ENCODE data around the gene IL4I1. TPM values are rescaled to one million over a fixed set of nuclear protein-coding genes. Genes with fewer than 3 reads are reported as not detected.

The IL4I1 gene
- total and polyA plus RNA-seq, 2 donors (not counting 1 experiment from before 2014, with no cell fraction given), result 0.48 to 3.1 TPM

DNA sequence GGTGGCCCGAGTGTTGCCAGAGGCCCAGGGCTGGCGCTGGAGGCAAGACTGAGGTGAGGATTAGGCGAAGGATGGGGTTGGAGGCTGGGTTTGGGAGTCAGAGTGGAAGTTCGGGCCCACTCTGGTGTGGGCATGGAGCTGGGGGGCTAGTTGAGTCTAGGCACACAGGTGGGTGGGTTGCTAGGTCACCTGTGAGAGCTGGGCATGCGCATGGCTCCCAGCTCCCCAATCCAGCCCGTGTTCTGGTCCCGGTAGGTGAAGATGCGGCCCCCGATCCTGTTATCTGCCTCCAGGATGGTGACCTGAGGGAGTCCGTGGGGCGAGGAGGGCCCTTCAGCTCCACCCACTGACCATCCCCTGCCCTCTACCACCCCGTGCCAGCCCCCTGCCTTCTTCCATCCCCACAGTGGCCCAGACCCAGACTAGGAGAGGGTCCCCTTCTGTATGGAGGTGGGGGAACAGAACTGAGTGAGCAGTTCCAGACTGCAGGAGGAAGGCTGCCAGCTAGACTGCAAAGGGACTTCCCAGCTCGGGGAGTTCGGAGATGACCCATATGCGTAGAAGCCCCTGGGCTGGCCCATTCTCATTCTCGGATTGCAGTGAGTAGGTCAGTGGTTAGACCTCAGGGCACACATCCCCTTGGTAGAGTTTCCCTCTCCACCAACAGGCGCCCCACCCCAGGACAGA lies 1.7 kb downstream of the IL4I1 start:
- no peaks in the 10 kb centered on the region for H3K36me3 ChIP-seq (replicated peaks in 1 of 2; ENCODE audit: control extremely low read depth in 1 of 2, control insufficient read depth in 1 of 2, extremely low read depth in 1 of 2, insufficient read depth in 2 of 2, low read length in 1 of 2)
- no peak for ATAC-seq (ENCODE audit: low read depth)
- no peaks in the 10 kb centered on the region for H3K27me3 ChIP-seq (replicated peaks in 1 of 4; ENCODE audit: control extremely low read depth in 1 of 4, control insufficient read depth in 3 of 4, insufficient read depth in 4 of 4, low read length in 3 of 4)
- peak overlapping the region; percentile 37 for H3K4me3 Mint-ChIP-seq
- H3K9me3 ChIP-seq (ENCODE audit: control extremely low read depth in 1 of 3, control insufficient read depth in 2 of 3, insufficient read depth in 1 of 3, low read length in 2 of 3), result no peaks in the 10 kb centered on the region
- H3K27ac ChIP-seq (ENCODE audit: low read length in 2 of 2), result no peak overlapping the region
- H3K27me3 Mint-ChIP-seq, result no peaks in the 10 kb centered on the region
- peaks cover 50% of the 10 kb centered on the region for H3K4me1 Mint-ChIP-seq
- no peaks in the 10 kb centered on the region for H3K9me3 Mint-ChIP-seq (ENCODE audit: insufficient read depth)
- no peak overlapping the region for H2AFZ ChIP-seq (ENCODE audit: insufficient read depth, low read depth, low read length, poor library complexity, severe bottlenecking)
- H3K4me1 ChIP-seq (ENCODE audit: control insufficient read depth in 2 of 2, insufficient read depth in 2 of 2, low read length in 2 of 2), result peaks cover 30 to 48% of the 10 kb centered on the region in 2 donors
- WGBS (ENCODE audit: insufficient coverage), result 81% methylated on average over 12 of the region's 17 CpGs
- intact Hi-C loops (cut with micrococcal nuclease), result no loop called here
- H4K20me1 ChIP-seq (ENCODE audit: control insufficient read depth, insufficient read depth, low read length, poor library complexity, severe bottlenecking), result no peaks in the 10 kb centered on the region
- ChIA-PET CTCF (interaction anchor here (1.1 to 3.6 kb wide), 3 partner anchors 16 to 32 kb away, joined by 3 to 17 read pairs (median 5); no protein-coding TSS in a partner anchor), POLR2A (interaction anchor here (1.4 to 3.0 kb wide), 2 partner anchors 16 to 34 kb away, joined by 10 to 20 read pairs; partner anchors contain the start of genes ATF5 and NUP62)
- no peak for DNase-seq
- TF ChIP-seq, protein P1, sequence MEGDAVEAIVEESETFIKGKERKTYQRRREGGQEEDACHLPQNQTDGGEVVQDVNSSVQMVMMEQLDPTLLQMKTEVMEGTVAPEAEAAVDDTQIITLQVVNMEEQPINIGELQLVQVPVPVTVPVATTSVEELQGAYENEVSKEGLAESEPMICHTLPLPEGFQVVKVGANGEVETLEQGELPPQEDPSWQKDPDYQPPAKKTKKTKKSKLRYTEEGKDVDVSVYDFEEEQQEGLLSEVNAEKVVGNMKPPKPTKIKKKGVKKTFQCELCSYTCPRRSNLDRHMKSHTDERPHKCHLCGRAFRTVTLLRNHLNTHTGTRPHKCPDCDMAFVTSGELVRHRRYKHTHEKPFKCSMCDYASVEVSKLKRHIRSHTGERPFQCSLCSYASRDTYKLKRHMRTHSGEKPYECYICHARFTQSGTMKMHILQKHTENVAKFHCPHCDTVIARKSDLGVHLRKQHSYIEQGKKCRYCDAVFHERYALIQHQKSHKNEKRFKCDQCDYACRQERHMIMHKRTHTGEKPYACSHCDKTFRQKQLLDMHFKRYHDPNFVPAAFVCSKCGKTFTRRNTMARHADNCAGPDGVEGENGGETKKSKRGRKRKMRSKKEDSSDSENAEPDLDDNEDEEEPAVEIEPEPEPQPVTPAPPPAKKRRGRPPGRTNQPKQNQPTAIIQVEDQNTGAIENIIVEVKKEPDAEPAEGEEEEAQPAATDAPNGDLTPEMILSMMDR (IDR thresholded peaks at IDR 0.05), result no peak
- no peak for TF ChIP-seq EZH2 (IDR thresholded peaks at IDR 0.05; ENCODE audit: borderline replicate concordance, insufficient read depth, low read depth, low read length, poor library complexity, severe bottlenecking)
- no peak overlapping the region for H3K9ac ChIP-seq (ENCODE audit: low read length)
- H3K4me3 ChIP-seq (ENCODE audit: control extremely low read depth in 1 of 5, extremely low read depth in 1 of 5, insufficient read depth in 1 of 5, low read depth in 2 of 5, low read length in 4 of 5), result no peak overlapping the region
- peak overlapping the region; percentile 94 for H3K4me2 ChIP-seq (replicated peaks; ENCODE audit: low read depth, low read length, poor library complexity, severe bottlenecking)
- H3K79me2 ChIP-seq (ENCODE audit: control insufficient read depth, insufficient read depth, low read length), result peaks cover 4% of the 10 kb centered on the region
- peak overlapping the region; percentile 61 for H3K27ac Mint-ChIP-seq

Measured in B cell (primary cell).